Amniotic stem cell (primary cell): Measurements from ENCODE around the gene FARP1.

ENCODE experiments used
- DNase-seq: peaks from one replicate; lab custom pipeline; 2025; lab: John Stamatoyannopoulos, UW

The FARP1 gene

GRCh38 chr13:98334620-98335205 is 191.8 kb downstream of the FARP1 start:
- no peak for DNase-seq

GRCh38 chr13:98335721-98336120 is 192.8 kb downstream of the FARP1 start:
- DNase-seq, result no peak

GRCh38 chr13:98338310-98338709 is 195.4 kb downstream of the FARP1 start:
- DNase-seq, result no peak

GRCh38 chr13:98339684-98340425 is 197.0 kb downstream of the FARP1 start:
- no peak for DNase-seq

GRCh38 chr13:98342953-98343352 is 200.1 kb downstream of the FARP1 start:
- no peak for DNase-seq

GRCh38 chr13:98343461-98343860 is 200.6 kb downstream of the FARP1 start:
- DNase-seq, result no peak

- DNase-seq, result no peak
Observed at GRCh38 chr13:98344392-98344791, 201.5 kb downstream of the FARP1 start.

GRCh38 chr13:98345107-98345935 is 202.4 kb downstream of the FARP1 start:
- DNase-seq, result no peak

GRCh38 chr13:98346904-98347636 is 204.2 kb downstream of the FARP1 start:
- no peak for DNase-seq

- no peak for DNase-seq
Observed at GRCh38 chr13:98347756-98348155, 204.9 kb downstream of the FARP1 start.

- DNase-seq, result no peak
Observed at GRCh38 chr13:98348466-98349200, 205.7 kb downstream of the FARP1 start.

GRCh38 chr13:98349731-98350305 is 206.9 kb downstream of the FARP1 start:
- no peak for DNase-seq

GRCh38 chr13:98350746-98351330 is 207.9 kb downstream of the FARP1 start:
- no peak for DNase-seq

GRCh38 chr13:98351636-98352035 is 208.7 kb downstream of the FARP1 start:
- no peak for DNase-seq

- DNase-seq, result no peak
Observed at GRCh38 chr13:98352226-98352625, 209.3 kb downstream of the FARP1 start.

GRCh38 chr13:98353750-98354149 is 210.9 kb downstream of the FARP1 start:
- DNase-seq, result no peak

- no peak for DNase-seq
Observed at GRCh38 chr13:98358937-98359336, 216.0 kb downstream of the FARP1 start.

- DNase-seq, result no peak
Observed at GRCh38 chr13:98360545-98360944, 217.7 kb downstream of the FARP1 start.

- DNase-seq, result no peak
Observed at GRCh38 chr13:98363326-98363725, 220.4 kb downstream of the FARP1 start.

- DNase-seq, result no peak
Observed at GRCh38 chr13:98364179-98364578, 221.3 kb downstream of the FARP1 start.

GRCh38 chr13:98364647-98365046 is 221.8 kb downstream of the FARP1 start:
- DNase-seq, result no peak
